HG03175 (cell line): Measurements from ENCODE around the gene NMUR1.

Source experiments
- ATAC-seq: cut with Tn5 transposase; IDR thresholded peaks from one replicate; pipeline ENCODE4 v1.9.1; 2021; ENCODE audit warnings: mild to moderate bottlenecking, moderate library complexity; ENCODE audit not compliant: unreplicated experiment

The NMUR1 gene

GRCh38 chr2:231554327-231554726 lies 24.1 kb upstream of the NMUR1 start:
- no peak for ATAC-seq

DNA sequence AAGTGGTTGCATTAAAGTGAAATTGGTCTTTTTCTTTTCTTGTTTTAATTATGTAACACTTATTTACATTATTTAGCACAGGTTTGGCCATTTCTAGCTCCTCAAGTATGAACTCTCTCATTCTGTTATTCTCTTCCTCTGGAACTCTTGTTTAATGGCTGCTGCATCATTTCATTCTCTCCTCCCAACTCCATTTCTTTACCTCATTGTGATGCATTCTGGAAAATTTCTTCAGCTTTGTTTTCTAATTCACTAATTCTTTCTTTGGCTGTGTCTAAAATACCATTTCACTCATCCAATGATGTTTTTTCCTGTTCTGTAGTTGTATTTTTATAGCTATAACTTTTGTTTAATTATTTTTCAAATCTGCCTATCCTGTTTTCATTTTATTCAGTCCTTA lies 22.5 kb upstream of the NMUR1 start:
- no peak for ATAC-seq

- no peak for ATAC-seq
These were observed 19.4 kb upstream of the NMUR1 start for GRCh38 chr2:231549446-231550239.

DNA sequence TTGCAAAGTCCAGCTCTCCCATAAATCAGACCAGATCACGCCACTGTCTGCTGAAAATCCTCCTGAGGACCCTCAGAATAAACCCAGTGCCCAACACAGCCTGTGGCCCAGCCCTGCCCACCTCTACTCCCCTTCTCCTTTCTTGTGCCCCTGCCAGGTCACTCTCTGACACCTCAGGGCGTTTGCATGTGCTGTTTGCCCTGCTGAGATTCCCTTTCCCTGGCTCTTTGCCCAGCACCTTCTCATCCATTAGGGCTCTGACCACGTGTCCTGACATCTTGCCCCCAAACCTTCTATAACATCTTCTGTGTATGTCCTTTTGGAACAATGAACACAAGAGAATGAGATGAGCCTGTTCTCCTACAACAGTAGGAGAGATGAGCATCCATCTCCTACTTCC lies 18.5 kb upstream of the NMUR1 start:
- no peak for ATAC-seq

- ATAC-seq: no peak
These were observed 17.3 kb upstream of the NMUR1 start for GRCh38 chr2:231547315-231548110.

DNA sequence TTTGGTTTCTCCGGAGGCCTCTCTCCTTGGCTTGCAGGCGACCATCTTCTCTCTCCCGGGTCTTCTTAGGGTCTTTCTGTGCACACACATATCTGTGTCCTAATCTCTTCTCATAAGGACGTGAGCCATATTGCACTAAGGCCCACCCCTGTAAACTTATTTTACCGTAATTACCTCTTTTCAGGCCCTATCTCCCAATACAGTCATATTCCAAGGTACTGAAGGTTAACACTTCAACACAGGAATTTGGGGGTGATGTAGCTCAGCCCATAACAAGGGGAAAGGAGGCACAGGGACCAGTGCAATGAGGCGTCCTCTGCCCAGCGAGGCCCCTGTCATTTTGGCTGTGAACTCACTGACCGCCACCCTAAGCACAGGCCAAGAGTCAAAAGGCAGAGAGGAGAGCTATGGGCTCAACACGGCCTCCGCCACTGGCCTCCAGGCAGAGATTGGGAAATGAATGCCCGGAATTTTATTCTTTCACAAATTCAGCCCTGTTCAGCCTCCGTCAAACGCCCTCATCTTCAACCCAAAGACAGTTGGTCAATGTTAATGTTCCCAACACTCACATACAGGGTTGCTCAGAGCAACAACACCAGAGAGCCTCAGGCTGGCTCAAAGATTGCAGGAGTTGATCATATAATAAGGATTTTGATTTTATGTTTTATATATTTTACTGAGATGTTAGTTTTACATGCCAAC lies 15.9 kb upstream of the NMUR1 start:
- ATAC-seq: no peak

GRCh38 chr2:231545105-231545902 lies 15.1 kb upstream of the NMUR1 start:
- ATAC-seq: peak; percentile 99

DNA sequence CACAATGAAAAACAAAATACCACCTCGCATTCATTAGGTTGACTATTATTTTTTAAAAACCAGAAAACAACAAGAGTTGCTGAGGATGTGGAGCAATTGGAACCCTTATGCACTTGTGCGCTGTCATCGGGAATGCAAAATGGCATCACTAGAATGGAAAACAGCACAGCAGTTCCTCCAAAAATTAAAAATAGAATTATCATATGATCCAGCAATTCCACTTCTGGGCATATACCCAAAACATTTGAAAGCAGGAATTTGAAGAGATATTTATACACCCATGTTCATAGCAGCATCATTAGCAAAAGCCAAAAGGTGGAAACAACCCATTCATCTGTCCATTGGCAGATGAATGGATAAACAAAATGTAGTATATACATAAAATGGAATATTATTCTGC lies 11.9 kb upstream of the NMUR1 start:
- no peak for ATAC-seq

- no peak for ATAC-seq
These were observed 11.4 kb upstream of the NMUR1 start for GRCh38 chr2:231541645-231542044.

DNA sequence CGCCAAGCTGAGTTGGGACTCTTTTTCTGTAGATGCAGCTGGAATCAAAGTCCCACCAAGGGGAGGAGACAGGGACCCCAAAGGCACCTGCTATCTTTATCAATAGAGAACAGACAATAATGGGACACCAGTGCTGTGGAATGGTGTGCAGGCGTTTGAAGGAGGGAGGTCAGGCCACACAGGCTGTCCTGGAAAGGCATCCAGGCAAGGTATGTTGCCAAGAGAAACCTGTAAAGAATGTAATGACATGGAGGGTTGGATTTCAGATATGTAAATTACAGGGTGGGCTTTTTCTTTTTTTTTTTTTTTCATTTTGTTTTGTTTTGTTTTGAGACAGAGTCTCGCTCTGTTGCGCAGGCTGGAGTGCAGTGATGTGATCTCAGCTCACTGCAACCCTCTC lies 9.7 kb upstream of the NMUR1 start:
- ATAC-seq: no peak

DNA sequence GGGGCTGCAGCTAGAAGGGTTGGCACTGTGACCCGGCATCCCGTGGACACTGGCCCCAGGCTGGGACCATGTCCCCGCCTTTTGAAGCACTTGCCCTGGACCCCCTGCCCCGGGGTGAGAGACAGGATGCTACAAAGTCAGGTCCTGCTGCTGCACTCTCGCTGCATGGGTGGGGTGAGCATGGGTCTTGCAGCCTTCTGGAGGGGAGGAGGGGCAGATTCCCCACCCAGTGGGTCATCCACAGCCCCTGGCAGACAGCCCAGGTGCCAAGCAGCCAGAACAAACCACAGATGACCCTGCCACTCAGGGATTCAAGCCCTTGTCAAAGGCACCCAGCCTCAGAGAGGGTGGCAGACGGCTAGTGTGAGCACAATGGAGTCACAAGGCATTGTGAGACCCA lies 5.7 kb upstream of the NMUR1 start:
- ATAC-seq: no peak

DNA sequence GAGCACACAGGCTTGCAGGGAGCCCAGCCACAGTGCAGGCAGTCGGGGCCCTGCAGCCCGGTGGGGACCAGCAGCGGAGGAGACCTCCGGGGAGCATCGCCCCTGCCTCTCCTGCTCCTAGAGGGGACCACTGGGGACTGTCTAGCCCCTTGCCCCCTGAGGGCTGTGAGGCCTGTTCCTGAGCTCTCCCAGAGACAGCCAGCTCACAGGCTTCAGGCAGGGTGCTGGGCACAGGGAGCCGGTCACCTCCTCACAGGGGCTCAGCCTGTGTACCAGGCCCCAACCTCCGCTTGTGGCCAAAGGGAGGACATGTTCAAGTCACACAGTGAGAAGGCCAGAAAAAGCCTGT lies 3.5 kb upstream of the NMUR1 start:
- no peak for ATAC-seq

GRCh38 chr2:231533086-231533776 lies 3.0 kb upstream of the NMUR1 start:
- ATAC-seq: no peak

GRCh38 chr2:231532756-231533035 lies 2.5 kb upstream of the NMUR1 start:
- ATAC-seq: no peak

DNA sequence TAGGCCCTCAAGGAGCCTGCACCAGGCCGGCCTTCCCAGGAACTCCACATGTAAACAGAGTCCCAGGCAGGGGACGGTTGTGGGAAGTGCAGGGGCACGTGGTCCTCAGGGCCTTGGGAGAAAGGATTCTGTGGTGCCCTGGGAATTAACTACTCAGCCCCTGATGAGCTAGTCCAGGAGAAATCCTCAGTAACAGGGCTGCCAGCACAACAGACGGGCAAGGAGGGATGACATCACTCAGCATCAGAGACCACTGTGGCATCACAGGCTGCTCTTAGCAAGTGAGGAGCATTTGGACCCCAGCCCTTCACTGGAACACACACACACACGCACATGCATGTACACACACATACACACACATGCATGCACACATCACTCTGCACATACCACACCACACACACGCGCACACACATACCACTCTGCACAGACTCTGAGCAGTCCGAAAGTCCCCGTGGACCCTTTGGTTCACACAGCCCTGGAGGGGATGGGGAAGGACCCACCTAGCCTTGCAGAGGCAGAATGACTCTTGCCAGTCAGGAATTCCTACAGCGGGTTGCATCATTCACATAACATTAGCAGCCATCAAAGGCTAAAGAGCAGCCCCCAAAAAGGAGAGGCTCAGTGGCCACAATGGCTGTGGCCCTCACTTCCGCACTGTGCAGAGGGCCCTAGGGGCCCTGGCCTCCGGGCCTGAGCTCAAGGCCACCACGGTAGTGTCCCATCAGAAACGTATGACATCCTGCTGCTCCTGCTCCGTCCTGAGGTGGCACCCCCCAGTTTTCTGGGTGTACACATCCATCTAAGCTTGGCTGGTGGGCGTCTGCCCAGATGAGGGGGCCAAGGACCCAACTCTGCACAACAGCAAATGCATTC lies 1.9 kb upstream of the NMUR1 start:
- ATAC-seq: no peak

- no peak for ATAC-seq
These were observed 1.2 kb upstream of the NMUR1 start for GRCh38 chr2:231531466-231531865.

- no peak for ATAC-seq
These were observed 1.6 kb downstream of the NMUR1 start for GRCh38 chr2:231528636-231529030.

DNA sequence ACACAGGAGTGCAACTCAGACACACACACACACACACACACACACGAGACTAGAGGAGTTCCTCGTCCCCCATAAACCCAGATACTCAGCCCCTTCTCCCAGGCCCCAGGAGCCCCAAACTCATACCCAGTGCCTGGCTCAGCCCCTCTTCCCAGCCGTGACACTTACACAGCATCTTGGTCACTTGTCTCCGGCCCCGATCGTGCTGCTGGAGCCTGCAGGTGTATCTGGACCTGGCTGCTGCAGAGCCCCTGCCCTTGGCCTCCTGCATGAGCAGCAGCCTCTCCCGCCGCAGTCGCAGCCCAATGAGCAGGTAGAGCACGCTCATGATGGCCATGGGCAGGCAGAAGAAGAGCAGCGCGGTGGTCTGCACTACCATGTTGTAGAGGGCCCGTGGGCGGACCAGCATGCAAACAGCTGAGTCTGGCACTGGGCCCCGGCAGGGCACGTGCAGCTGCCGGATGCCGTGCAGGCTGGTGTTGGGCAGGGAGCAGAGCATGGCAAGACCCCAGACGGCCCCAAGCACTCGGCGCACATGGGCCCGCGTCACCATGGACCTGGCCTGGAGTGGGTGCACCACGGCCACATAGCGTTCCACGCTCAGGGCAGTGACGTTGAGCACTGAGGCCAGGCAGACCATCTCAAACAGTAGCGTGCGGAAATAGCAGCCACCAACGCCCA lies 2.1 kb downstream of the NMUR1 start:
- no peak for ATAC-seq

GRCh38 chr2:231527091-231527395 lies 3.2 kb downstream of the NMUR1 start:
- no peak for ATAC-seq
